OCI-LY1 (cell line): ENCODE data around the gene GALNT14.

Source experiments
- H2AFZ ChIP-seq: fragments of 200-600 bp; sonication (generic), shearing (Covaris generic); 2 replicates; pipeline ENCODE4 v1.6.0; 2014; ENCODE audit warnings: antibody characterized with exemption, mild to moderate bottlenecking, low read length
- H3F3A ChIP-seq: fragments of 200-600 bp; sonication (generic), shearing (Covaris generic); 2 replicates; pipeline ENCODE4 v1.6.0; 2014; ENCODE audit warnings: mild to moderate bottlenecking, antibody characterized with exemption, low read length, moderate library complexity; ENCODE audit not compliant: insufficient read depth
- H3K27ac ChIP-seq: fragments of 200-600 bp; sonication (generic); 2 replicates; pipeline ENCODE4 v1.5.1; 2014; ENCODE audit warnings: low read length, mixed run types, mild to moderate bottlenecking, low read depth; ENCODE audit not compliant: poor library complexity, severe bottlenecking
- H3K27me3 ChIP-seq: fragments of 200-600 bp; sonication (generic); 2 replicates; pipeline ENCODE4 v1.6.0; 2014; ENCODE audit warnings: antibody characterized with exemption, mild to moderate bottlenecking, low read length, moderate library complexity; ENCODE audit not compliant: insufficient read depth
- H3K36me3 ChIP-seq: fragments of 200-600 bp; sonication (generic); 2 replicates; pipeline ENCODE4 v1.6.1; 2014; ENCODE audit warnings: mild to moderate bottlenecking, antibody characterized with exemption, low read length, moderate library complexity, mixed read lengths; ENCODE audit not compliant: insufficient read depth
- H3K4me1 ChIP-seq: fragments of 200-600 bp; sonication (generic); 2 replicates; pipeline ENCODE4 v1.5.1; 2014; ENCODE audit warnings: mild to moderate bottlenecking, low read length, moderate library complexity; ENCODE audit not compliant: insufficient read depth, severe bottlenecking
- H3K4me2 ChIP-seq: fragments of 200-600 bp; sonication (generic), shearing (Covaris generic); 2 replicates; pipeline ENCODE4 v1.6.1; 2014; ENCODE audit warnings: low read length
- H3K4me3 ChIP-seq: fragments of 200-600 bp; sonication (generic); 2 replicates; pipeline ENCODE4 v1.5.1; 2014; ENCODE audit warnings: low read length, low read depth, mild to moderate bottlenecking, mixed read lengths; ENCODE audit not compliant: poor library complexity, severe bottlenecking
- H3K79me2 ChIP-seq: fragments of 200-600 bp; shearing (Covaris generic); 2 replicates; pipeline ENCODE4 v1.6.1; 2016; ENCODE audit warnings: mixed run types, low read length, mixed read lengths; ENCODE audit not compliant: insufficient read depth
- H3K9ac ChIP-seq: fragments of 200-600 bp; sonication (generic), shearing (Covaris generic); 2 replicates; pipeline ENCODE4 v1.6.1; 2014; ENCODE audit warnings: mild to moderate bottlenecking, low read length, mixed read lengths
- H3K9me2 ChIP-seq: fragments of 200-600 bp; sonication (generic), shearing (Covaris generic); 2 replicates; pipeline ENCODE4 v1.6.1; 2014; ENCODE audit warnings: low read depth, mild to moderate bottlenecking, low read length, mixed read lengths
- H3K9me3 ChIP-seq: fragments of 200-600 bp; shearing (Covaris generic); 2 replicates; pipeline ENCODE4 v1.6.1; 2014; ENCODE audit warnings: low read length, mixed read lengths
- H4K20me1 ChIP-seq: fragments of 200-600 bp; sonication (generic), shearing (Covaris generic); 2 replicates; pipeline ENCODE4 v1.6.0; 2016; ENCODE audit warnings: mild to moderate bottlenecking, low read length; ENCODE audit not compliant: insufficient read depth
- EZH2 ChIP-seq: fragments of 200-600 bp; sonication (generic), shearing (Covaris generic); IDR thresholded peaks from 2 replicates; pipeline ENCODE4 v1.8.0; 2017; ENCODE audit warnings: borderline replicate concordance, mixed run types, mild to moderate bottlenecking, antibody characterized with exemption, low read length, moderate library complexity, mixed read lengths
- TF ChIP-seq, protein P1 (sequence below): fragments of 200-600 bp; sonication (generic), shearing (Covaris generic); IDR thresholded peaks from 2 replicates; pipeline ENCODE4 v1.5.1; 2017; ENCODE audit warnings: mild to moderate bottlenecking, antibody characterized with exemption, low read length, moderate library complexity, mixed read lengths

The GALNT14 gene

DNA sequence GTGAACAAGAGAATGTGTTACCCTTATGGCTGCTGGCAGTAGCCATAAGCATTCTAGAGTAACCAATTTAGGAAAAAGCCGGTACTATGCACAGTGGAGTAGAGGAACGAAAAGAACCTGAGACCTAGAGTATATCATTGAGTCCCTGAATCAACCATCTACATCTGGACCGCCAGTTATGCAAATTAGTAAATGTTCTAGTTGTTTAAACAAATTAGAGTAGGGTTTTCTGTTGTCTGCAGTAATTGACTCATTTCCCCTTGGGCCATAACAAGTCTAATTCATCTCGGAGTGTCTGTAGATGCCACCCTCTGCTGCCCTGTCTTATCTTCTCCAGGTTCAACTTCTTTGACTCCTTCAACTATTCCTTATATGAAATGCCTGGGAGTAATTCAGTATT lies 270.9 kb downstream of the GALNT14 start:
- Histone ChIP-seq H3K4me3 (no peak overlapping the region), H3K4me1 (no peaks in the 10 kb centered on the region), H3K9me2 (no peaks in the 10 kb centered on the region), H3K79me2 (no peaks in the 10 kb centered on the region), H3K9me3 (no peaks in the 10 kb centered on the region), H3K9ac (no peak overlapping the region), H4K20me1 (no peaks in the 10 kb centered on the region), H3K27ac (no peak overlapping the region), H3K27me3 (no peaks in the 10 kb centered on the region), H2AFZ (no peak overlapping the region), H3K36me3 (no peaks in the 10 kb centered on the region), H3F3A (no peaks in the 10 kb centered on the region), H3K4me2 (no peak overlapping the region)
- TF ChIP-seq, protein P1, sequence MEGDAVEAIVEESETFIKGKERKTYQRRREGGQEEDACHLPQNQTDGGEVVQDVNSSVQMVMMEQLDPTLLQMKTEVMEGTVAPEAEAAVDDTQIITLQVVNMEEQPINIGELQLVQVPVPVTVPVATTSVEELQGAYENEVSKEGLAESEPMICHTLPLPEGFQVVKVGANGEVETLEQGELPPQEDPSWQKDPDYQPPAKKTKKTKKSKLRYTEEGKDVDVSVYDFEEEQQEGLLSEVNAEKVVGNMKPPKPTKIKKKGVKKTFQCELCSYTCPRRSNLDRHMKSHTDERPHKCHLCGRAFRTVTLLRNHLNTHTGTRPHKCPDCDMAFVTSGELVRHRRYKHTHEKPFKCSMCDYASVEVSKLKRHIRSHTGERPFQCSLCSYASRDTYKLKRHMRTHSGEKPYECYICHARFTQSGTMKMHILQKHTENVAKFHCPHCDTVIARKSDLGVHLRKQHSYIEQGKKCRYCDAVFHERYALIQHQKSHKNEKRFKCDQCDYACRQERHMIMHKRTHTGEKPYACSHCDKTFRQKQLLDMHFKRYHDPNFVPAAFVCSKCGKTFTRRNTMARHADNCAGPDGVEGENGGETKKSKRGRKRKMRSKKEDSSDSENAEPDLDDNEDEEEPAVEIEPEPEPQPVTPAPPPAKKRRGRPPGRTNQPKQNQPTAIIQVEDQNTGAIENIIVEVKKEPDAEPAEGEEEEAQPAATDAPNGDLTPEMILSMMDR: no peak
- no peak for TF ChIP-seq EZH2

DNA sequence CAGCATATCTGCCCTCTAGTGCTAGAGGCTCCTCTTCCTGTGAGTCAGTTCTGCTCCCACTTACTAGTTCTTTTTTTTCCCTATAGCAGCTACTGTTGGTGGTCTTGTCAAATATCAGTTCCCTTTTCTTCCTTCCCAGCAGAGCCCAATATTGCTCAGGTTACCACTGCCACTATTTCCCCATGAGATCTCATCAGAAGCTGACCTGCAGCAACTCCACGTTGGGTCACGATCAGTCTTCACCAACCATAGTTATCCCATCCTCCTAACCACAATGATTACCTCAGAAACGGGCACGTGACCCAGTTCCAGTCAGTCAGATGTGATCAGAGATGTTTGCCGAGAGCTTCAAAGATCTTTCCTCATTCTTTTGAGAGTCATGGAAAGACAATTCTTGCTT lies 271.3 kb downstream of the GALNT14 start:
- H3K4me1 ChIP-seq: no peaks in the 10 kb centered on the region
- no peak overlapping the region for H3K9ac ChIP-seq
- no peaks in the 10 kb centered on the region for H3K27me3 ChIP-seq
- no peak overlapping the region for H3K4me2 ChIP-seq
- TF ChIP-seq, protein P1: no peak
- TF ChIP-seq EZH2: no peak
- no peaks in the 10 kb centered on the region for H3K36me3 ChIP-seq
- no peak overlapping the region for H3K4me3 ChIP-seq
- no peaks in the 10 kb centered on the region for H3F3A ChIP-seq
- H3K9me2 ChIP-seq: no peaks in the 10 kb centered on the region
- H3K9me3 ChIP-seq: no peaks in the 10 kb centered on the region
- no peaks in the 10 kb centered on the region for H3K79me2 ChIP-seq
- no peak overlapping the region for H2AFZ ChIP-seq
- H3K27ac ChIP-seq: no peak overlapping the region
- no peaks in the 10 kb centered on the region for H4K20me1 ChIP-seq

GRCh38 chr2:30865892-30866681 lies 272.2 kb downstream of the GALNT14 start:
- Histone ChIP-seq H3K27me3 (no peaks in the 10 kb centered on the region), H3F3A (no peaks in the 10 kb centered on the region), H3K9ac (no peak overlapping the region), H3K4me3 (no peak overlapping the region), H2AFZ (no peak overlapping the region), H4K20me1 (no peaks in the 10 kb centered on the region), H3K4me2 (no peak overlapping the region), H3K9me3 (no peaks in the 10 kb centered on the region), H3K4me1 (no peaks in the 10 kb centered on the region), H3K36me3 (no peaks in the 10 kb centered on the region), H3K27ac (no peak overlapping the region), H3K9me2 (no peaks in the 10 kb centered on the region), H3K79me2 (no peaks in the 10 kb centered on the region)
- no peak for TF ChIP-seq EZH2
- TF ChIP-seq, protein P1: no peak
